ENCODE measurements around the gene HEATR3.

- TF ChIP-seq POLR2AphosphoS5 (IDR thresholded peaks at IDR 0.05) (no peak), POLR2A (IDR thresholded peaks at IDR 0.05) (no peak), CTCF (IDR thresholded peaks at IDR 0.05) (no peak), EP300 (IDR thresholded peaks at IDR 0.05; ENCODE audit: low read depth) (no peak)
Observed at GRCh38 chr16:50088302-50088701, 22.5 kb downstream of the HEATR3 start.

All from transverse colon (tissue), 4 donors.